Breast epithelium (tissue), 4 donors: ENCODE data around the gene SYTL4. TPM values are rescaled to one million over a fixed set of nuclear protein-coding genes. Genes with fewer than 3 reads are reported as not detected.

Experiments used
- DNase-seq, 2 donors: peaks; one replicate each; pipeline ENCODE4 v3.0.0-alpha.2; 2019; ENCODE audit warnings: low spot score in 2 of 2
- H3K27ac ChIP-seq, 2 donors: fragments of 200-600 bp; sonication (generic) in 1 of 2; one replicate each; pipeline ENCODE4 v1.5.1; 2016 to 2019; ENCODE audit warnings: mild to moderate bottlenecking in 1 of 2
- H3K27me3 ChIP-seq, 2 donors: fragments of 200-600 bp; sonication (generic) in 1 of 2; one replicate each; pipeline versions ENCODE4 v1.5.1 to v1.6.0; 2017 to 2019; ENCODE audit warnings: control low read depth in 1 of 2, mild to moderate bottlenecking in 1 of 2
- H3K36me3 ChIP-seq: fragments of 200-600 bp; one replicate; pipeline ENCODE4 v1.5.1; 2019
- H3K4me1 ChIP-seq, 2 donors: fragments of 200-600 bp; sonication (generic); one replicate each; pipeline ENCODE4 v1.5.1; 2016 to 2019; ENCODE audit warnings: control low read depth in 1 of 2
- H3K4me3 ChIP-seq, 3 donors: fragments of 200-600 bp; sonication (generic); 1 replicate in 2 of 3; 2 replicates in 1 of 3; pipeline ENCODE4 v1.5.1; 2016 to 2019; ENCODE audit warnings: mild to moderate bottlenecking in 3 of 3, moderate library complexity in 2 of 3
- H3K9me3 ChIP-seq, 2 donors: fragments of 200-600 bp; sonication (generic) in 1 of 2; one replicate each; pipeline ENCODE4 v1.5.1; 2016 to 2019; ENCODE audit warnings: control low read depth in 1 of 2
- POLR2A ChIP-seq: fragments of 450-650 bp; IDR thresholded peaks from one replicate; pipeline ENCODE4 v1.6.1; 2016; ENCODE audit warnings: antibody characterized with exemption, mild to moderate bottlenecking, moderate library complexity
- POLR2AphosphoS5 ChIP-seq, 3 donors: sonication (generic); formaldehyde crosslinking; IDR thresholded peaks; one replicate each; pipeline ENCODE4 v1.6.1; 2017; ENCODE audit warnings: antibody characterized with exemption in 3 of 3
- intact Hi-C: fragments of 100-400 bp; cut with DNase I; formaldehyde crosslinking; loops from one replicate; pipeline ENCODE4 v1.15.1; 2023; ENCODE audit warnings: low total_unique reads
- total RNA-seq, 3 donors: library from RNA; depleted of rRNA; stranded (reverse); fragments of >200 nt; gene quantifications; one replicate each; pipeline ENCODE4 v1.1.0, GENCODE V29; 2016
- TF ChIP-seq, protein P1 (sequence below), 3 donors: fragments of 450-650 bp; IDR thresholded peaks; one replicate each; pipeline ENCODE4 v1.5.1; 2016 to 2017; ENCODE audit warnings: antibody characterized with exemption in 3 of 3, mild to moderate bottlenecking in 3 of 3, moderate library complexity in 3 of 3

Gene SYTL4
- total RNA-seq, 3 donors from 2014 or later, result 19.3 to 29.9 (median 25.2) TPM

DNA sequence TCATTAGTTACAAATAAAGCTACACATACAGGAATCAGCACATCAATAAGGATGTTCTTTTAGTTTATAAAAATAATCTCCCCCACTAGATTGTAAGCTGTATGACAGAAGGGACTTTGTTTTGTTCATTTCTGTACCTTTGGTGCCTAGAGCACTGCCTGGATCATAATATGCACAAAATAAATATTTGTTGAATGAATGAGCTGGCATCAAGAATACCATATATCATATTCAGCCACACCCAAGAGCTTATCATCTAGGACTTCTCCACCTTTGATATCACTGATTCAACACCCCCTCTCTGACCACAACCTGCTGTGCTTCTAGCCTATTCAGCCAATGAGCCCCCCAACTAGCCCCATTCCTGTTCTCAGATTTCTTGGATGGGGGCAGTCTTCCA lies 10.6 kb downstream of the SYTL4 start:
- no peak for DNase-seq
- H3K27ac ChIP-seq, result no peak overlapping the region
- H3K4me1 ChIP-seq, result no peaks in the 10 kb centered on the region
- H3K9me3 ChIP-seq, result no peaks in the 10 kb centered on the region
- H3K27me3 ChIP-seq, result peaks cover 0 to 34% of the 10 kb centered on the region in 2 donors
- intact Hi-C loops, result no loop called here
- no peak for TF ChIP-seq POLR2A
- TF ChIP-seq POLR2AphosphoS5 (IDR thresholded peaks at IDR 0.05), result no peak
- TF ChIP-seq, protein P1, sequence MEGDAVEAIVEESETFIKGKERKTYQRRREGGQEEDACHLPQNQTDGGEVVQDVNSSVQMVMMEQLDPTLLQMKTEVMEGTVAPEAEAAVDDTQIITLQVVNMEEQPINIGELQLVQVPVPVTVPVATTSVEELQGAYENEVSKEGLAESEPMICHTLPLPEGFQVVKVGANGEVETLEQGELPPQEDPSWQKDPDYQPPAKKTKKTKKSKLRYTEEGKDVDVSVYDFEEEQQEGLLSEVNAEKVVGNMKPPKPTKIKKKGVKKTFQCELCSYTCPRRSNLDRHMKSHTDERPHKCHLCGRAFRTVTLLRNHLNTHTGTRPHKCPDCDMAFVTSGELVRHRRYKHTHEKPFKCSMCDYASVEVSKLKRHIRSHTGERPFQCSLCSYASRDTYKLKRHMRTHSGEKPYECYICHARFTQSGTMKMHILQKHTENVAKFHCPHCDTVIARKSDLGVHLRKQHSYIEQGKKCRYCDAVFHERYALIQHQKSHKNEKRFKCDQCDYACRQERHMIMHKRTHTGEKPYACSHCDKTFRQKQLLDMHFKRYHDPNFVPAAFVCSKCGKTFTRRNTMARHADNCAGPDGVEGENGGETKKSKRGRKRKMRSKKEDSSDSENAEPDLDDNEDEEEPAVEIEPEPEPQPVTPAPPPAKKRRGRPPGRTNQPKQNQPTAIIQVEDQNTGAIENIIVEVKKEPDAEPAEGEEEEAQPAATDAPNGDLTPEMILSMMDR (IDR thresholded peaks at IDR 0.05), result no peak
- H3K4me3 ChIP-seq, result no peak overlapping the region
- no peaks in the 10 kb centered on the region for H3K36me3 ChIP-seq

DNA sequence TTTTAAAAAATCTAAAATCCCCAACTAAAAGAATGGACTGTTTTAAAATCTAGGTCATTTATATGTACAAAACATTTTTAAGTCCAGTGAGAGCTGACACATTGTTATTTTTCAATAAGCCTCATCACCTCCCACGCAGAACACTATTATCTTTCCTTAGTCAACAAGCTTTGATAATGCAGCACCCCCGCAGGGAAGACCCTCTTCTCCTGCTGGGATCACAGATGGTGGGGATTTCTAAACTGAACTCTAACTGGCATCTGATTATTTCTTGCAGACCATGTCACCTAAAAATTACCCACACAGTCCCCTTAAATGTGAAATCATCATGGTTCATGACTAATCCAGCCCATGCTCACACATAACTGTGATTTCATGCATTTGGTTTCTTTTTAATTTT lies 11.6 kb downstream of the SYTL4 start:
- Histone ChIP-seq H3K4me3 (no peak overlapping the region), H3K27me3 (peaks cover 0 to 38% of the 10 kb centered on the region in 2 donors), H3K4me1 (no peaks in the 10 kb centered on the region), H3K27ac (no peak overlapping the region), H3K9me3 (no peaks in the 10 kb centered on the region), H3K36me3 (no peaks in the 10 kb centered on the region)
- DNase-seq, result no peak
- intact Hi-C loops, result no loop called here
- TF ChIP-seq, protein P1 (IDR thresholded peaks at IDR 0.05), result no peak
- TF ChIP-seq POLR2A, result no peak
- no peak for TF ChIP-seq POLR2AphosphoS5 (IDR thresholded peaks at IDR 0.05)

DNA sequence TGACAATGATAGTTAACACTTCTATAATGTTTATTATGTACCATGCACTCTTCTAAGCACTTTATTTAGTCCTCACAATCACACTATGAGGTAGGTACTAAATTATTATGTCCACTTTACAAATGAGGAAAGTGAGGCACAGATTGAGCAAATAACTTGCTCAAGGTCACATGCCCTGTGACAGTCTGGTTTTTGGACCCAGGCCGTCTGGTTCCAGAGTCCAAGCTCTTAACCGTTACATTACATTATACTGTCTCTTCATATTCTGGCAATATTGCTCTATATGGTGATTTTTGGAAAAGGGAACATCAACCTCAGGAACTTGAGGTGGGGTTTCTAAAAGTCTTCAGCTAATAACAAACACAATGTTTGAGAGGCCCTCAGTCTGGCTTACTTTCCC lies 12.8 kb downstream of the SYTL4 start:
- Histone ChIP-seq H3K27ac (no peak overlapping the region), H3K9me3 (no peaks in the 10 kb centered on the region), H3K4me3 (no peak overlapping the region), H3K27me3 (peaks cover 0 to 41% of the 10 kb centered on the region in 2 donors), H3K4me1 (no peaks in the 10 kb centered on the region), H3K36me3 (no peaks in the 10 kb centered on the region)
- no peak for DNase-seq
- TF ChIP-seq POLR2AphosphoS5 (IDR thresholded peaks at IDR 0.05) (no peak), POLR2A (no peak)
- TF ChIP-seq, protein P1 (IDR thresholded peaks at IDR 0.05), result no peak
- intact Hi-C loops, result no loop called here

DNA sequence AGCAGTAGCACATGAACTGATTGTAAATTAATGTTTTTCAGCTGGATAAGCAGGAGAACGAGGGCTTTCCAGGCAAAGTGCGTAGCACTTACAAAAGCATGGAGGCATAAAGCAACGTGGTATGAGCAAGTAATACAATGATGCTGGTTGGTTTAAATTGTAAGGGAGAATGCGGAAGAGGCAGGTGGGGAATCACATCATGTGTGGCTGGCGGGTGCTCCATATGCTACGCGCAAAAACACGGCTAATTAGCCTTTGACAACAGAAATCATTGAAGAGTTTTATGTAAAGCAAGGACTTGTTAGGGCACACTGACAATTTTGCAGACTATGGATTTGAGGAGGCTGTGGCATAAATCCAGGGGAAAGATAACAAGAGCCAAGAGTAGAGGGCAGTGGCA lies 14.6 kb downstream of the SYTL4 start:
- Histone ChIP-seq H3K9me3 (no peaks in the 10 kb centered on the region), H3K27ac (no peak overlapping the region), H3K27me3 (peaks cover 0 to 46% of the 10 kb centered on the region in 2 donors), H3K36me3 (no peaks in the 10 kb centered on the region), H3K4me3 (no peak overlapping the region), H3K4me1 (no peaks in the 10 kb centered on the region)
- DNase-seq, result no peak
- intact Hi-C loops, result no loop called here
- no peak for TF ChIP-seq POLR2A
- TF ChIP-seq, protein P1 (IDR thresholded peaks at IDR 0.05), result no peak
- TF ChIP-seq POLR2AphosphoS5 (IDR thresholded peaks at IDR 0.05), result no peak

DNA sequence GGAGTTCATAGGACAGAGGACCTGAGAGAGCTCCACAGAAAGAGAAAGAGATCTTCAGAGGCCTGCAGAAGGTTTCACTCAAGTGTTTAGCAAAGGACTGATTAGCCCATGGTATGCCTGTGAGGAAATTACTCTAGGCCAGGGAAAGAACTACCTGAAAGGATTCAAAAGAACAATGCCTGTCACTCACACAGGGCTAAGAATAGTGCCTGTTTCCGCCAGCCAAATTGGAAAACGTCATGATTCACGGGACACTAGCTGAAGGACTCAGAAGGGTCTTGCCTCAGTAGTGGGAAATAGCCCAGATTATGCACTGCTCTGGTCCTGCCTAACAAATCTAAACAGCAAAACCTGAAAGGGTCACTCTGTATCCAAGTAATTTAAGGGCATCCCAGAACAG lies 21.1 kb downstream of the SYTL4 start:
- Histone ChIP-seq H3K9me3 (no peaks in the 10 kb centered on the region), H3K27ac (no peak overlapping the region), H3K36me3 (no peaks in the 10 kb centered on the region), H3K4me3 (no peak overlapping the region), H3K27me3 (peaks cover 0 to 29% of the 10 kb centered on the region in 2 donors), H3K4me1 (no peaks in the 10 kb centered on the region)
- TF ChIP-seq POLR2AphosphoS5 (IDR thresholded peaks at IDR 0.05) (no peak), POLR2A (no peak)
- TF ChIP-seq, protein P1 (IDR thresholded peaks at IDR 0.05), result no peak
- intact Hi-C loops, result no loop called here
- no peak for DNase-seq
